ENCODE measurements around the gene PTAFR.

The PTAFR gene

GRCh38 chr1:28122183-28122582, 54.3 kb downstream of the PTAFR start:
- no peak for ATAC-seq (ENCODE audit: low read depth)
- Histone ChIP-seq H3K36me3 (ENCODE audit: low read depth) (no peaks in the 10 kb centered on the region), H3K27ac (ENCODE audit: poor library complexity, severe bottlenecking) (no peak overlapping the region), H3K9me3 (ENCODE audit: severe bottlenecking) (no peaks in the 10 kb centered on the region), H3K4me1 (ENCODE audit: insufficient read depth, poor library complexity, severe bottlenecking) (peaks cover 6% of the 10 kb centered on the region), H3K4me3 (ENCODE audit: severe bottlenecking) (no peak overlapping the region), H3K27me3 (ENCODE audit: insufficient read depth, poor library complexity, severe bottlenecking) (no peaks in the 10 kb centered on the region)
- TF ChIP-seq CTCF (IDR thresholded peaks at IDR 0.05; ENCODE audit: poor library complexity, severe bottlenecking) = no peak
- no peak for DNase-seq (ENCODE audit: low spot score)

GRCh38 chr1:28119556-28119955, 56.9 kb downstream of the PTAFR start:
- Histone ChIP-seq H3K27ac (ENCODE audit: poor library complexity, severe bottlenecking) (no peak overlapping the region), H3K27me3 (ENCODE audit: insufficient read depth, poor library complexity, severe bottlenecking) (no peaks in the 10 kb centered on the region), H3K9me3 (ENCODE audit: severe bottlenecking) (no peaks in the 10 kb centered on the region), H3K4me1 (ENCODE audit: insufficient read depth, poor library complexity, severe bottlenecking) (peaks cover 6% of the 10 kb centered on the region), H3K36me3 (ENCODE audit: low read depth) (no peaks in the 10 kb centered on the region), H3K4me3 (ENCODE audit: severe bottlenecking) (no peak overlapping the region)
- no peak for TF ChIP-seq CTCF (IDR thresholded peaks at IDR 0.05; ENCODE audit: poor library complexity, severe bottlenecking)
- DNase-seq (ENCODE audit: low spot score) (no peak), ATAC-seq (ENCODE audit: low read depth) (no peak)

DNA sequence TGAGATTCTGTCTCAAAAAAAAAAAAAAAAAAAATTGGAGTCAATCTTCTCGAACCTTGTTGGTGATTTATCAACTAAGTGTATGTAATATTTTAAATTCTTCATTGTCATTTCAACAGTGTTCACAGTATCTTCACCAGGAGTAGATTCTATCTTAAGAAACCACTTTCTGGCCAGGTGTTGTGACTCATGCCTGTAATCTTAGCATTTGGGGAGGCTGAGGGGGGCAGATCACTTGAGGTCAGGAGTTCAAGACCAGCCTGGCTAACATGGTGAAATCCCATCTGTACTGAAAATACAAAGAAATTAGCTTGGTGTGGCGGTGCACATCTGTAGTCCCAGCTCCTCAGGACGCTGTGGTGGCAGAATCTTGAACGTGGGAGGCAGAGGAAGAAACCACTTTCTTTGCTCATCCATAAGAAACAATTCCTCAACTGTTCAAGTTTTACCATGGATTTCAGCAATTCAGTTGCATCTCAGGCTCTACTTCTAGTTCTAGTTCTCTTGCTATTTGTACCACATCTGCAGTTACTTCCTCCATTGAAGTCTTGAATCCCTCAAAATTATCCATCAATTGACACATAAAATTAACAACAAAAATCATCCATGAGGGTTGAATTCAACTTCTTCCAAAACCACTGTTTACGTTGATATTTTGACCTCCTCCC, 57.7 kb downstream of the PTAFR start:
- Histone ChIP-seq H3K36me3 (ENCODE audit: low read depth) (no peaks in the 10 kb centered on the region), H3K4me1 (ENCODE audit: insufficient read depth, poor library complexity, severe bottlenecking) (peaks cover 6% of the 10 kb centered on the region), H3K27me3 (ENCODE audit: insufficient read depth, poor library complexity, severe bottlenecking) (no peaks in the 10 kb centered on the region), H3K4me3 (ENCODE audit: severe bottlenecking) (no peak overlapping the region), H3K27ac (ENCODE audit: poor library complexity, severe bottlenecking) (no peak overlapping the region), H3K9me3 (ENCODE audit: severe bottlenecking) (no peaks in the 10 kb centered on the region)
- no peak for ATAC-seq (ENCODE audit: low read depth)
- TF ChIP-seq CTCF (IDR thresholded peaks at IDR 0.05; ENCODE audit: poor library complexity, severe bottlenecking) = no peak
- no peak for DNase-seq (ENCODE audit: low spot score)

DNA sequence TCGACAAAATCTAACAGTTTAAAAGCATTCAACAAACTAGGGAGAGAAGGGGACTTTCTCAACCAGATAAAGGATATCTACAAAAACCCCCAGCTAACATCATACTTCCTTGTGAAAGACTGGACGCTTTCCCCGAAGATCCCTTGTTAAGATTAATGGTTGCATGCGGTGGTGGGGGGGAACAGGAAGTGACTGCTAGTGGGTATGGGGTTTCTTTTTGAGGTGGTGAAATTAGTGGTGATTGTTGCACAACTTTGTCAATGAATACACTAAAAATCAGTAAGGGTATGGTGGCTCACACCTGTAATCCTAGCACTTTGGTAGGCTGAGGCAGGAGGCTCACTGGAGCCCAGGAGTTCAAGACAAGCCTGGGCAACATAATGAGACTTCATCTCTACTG, 61.2 kb downstream of the PTAFR start:
- Histone ChIP-seq H3K9me3 (ENCODE audit: severe bottlenecking) (no peaks in the 10 kb centered on the region), H3K27me3 (ENCODE audit: insufficient read depth, poor library complexity, severe bottlenecking) (no peaks in the 10 kb centered on the region), H3K36me3 (ENCODE audit: low read depth) (no peaks in the 10 kb centered on the region), H3K4me1 (ENCODE audit: insufficient read depth, poor library complexity, severe bottlenecking) (peaks cover 5% of the 10 kb centered on the region), H3K4me3 (ENCODE audit: severe bottlenecking) (no peak overlapping the region), H3K27ac (ENCODE audit: poor library complexity, severe bottlenecking) (no peak overlapping the region)
- ATAC-seq (ENCODE audit: low read depth) (no peak), DNase-seq (ENCODE audit: low spot score) (no peak)
- no peak for TF ChIP-seq CTCF (IDR thresholded peaks at IDR 0.05; ENCODE audit: poor library complexity, severe bottlenecking)

GRCh38 chr1:28114844-28115243, 61.6 kb downstream of the PTAFR start:
- ATAC-seq (ENCODE audit: low read depth) (no peak), DNase-seq (ENCODE audit: low spot score) (no peak)
- Histone ChIP-seq H3K27ac (ENCODE audit: poor library complexity, severe bottlenecking) (no peak overlapping the region), H3K27me3 (ENCODE audit: insufficient read depth, poor library complexity, severe bottlenecking) (no peaks in the 10 kb centered on the region), H3K36me3 (ENCODE audit: low read depth) (no peaks in the 10 kb centered on the region), H3K4me3 (ENCODE audit: severe bottlenecking) (no peak overlapping the region), H3K9me3 (ENCODE audit: severe bottlenecking) (no peaks in the 10 kb centered on the region), H3K4me1 (ENCODE audit: insufficient read depth, poor library complexity, severe bottlenecking) (peaks cover 5% of the 10 kb centered on the region)
- TF ChIP-seq CTCF (IDR thresholded peaks at IDR 0.05; ENCODE audit: poor library complexity, severe bottlenecking) = no peak
